SKM-1 (cell line): ENCODE data around the gene SH3RF2.
"Not testable (repeated sequence)": the region's sequence is repeated elsewhere in the genome, so short reads cannot be mapped to it uniquely, and the experiment has no call there.

Experiments used
- DNase-seq: peaks from one replicate; lab custom pipeline; 2025; ENCODE audit not compliant: unreplicated experiment; lab: John Stamatoyannopoulos, UW

SH3RF2 gene

GRCh38 chr5:146005264-146005663, 68.9 kb downstream of the SH3RF2 start:
- no peak for DNase-seq

GRCh38 chr5:146005723-146006122, 69.3 kb downstream of the SH3RF2 start:
- no peak for DNase-seq

GRCh38 chr5:146006470-146007190, 70.3 kb downstream of the SH3RF2 start:
- DNase-seq = peak; percentile 92

GRCh38 chr5:146007270-146007669, 70.9 kb downstream of the SH3RF2 start:
- peak; percentile 33 for DNase-seq

DNA sequence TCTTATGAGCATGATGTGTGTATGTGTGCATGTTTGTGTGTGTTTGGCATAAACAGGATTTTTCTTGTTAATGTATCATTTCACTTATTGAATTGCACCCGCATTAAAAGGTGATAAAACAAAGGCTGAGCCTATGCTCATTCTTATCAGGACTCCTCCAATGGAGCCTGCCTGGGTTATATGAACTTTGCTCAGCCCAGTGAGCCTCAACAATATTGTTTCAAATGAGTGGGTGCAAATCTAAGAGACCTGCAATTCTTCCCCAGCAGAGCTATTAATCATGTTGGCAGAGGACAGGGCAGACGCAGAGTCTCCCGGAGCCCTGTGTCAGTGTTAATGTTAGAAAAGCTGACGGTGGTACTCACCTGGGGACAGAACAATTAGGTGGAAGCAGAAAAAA, 71.6 kb downstream of the SH3RF2 start:
- no peak for DNase-seq

GRCh38 chr5:146009020-146009419, 72.6 kb downstream of the SH3RF2 start:
- DNase-seq = no peak

DNA sequence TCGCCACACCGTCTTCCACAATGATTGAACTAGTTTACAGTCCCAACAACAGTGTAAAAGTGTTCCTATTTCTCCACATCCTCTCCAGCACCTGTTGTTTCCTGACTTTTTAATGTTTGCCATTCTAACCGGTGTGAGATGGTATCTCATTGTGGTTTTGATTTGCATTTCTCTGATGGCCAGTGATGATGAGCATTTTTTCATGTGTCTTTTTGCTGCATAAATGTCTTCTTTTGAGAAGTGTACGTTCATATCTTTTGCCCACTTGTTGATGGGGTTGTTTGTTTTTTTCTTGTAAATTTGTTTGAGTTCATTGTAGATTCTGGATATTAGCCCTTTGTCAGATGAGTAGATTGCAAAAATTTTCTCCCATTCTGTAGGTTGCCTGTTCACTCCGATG, 74.1 kb downstream of the SH3RF2 start:
- DNase-seq = not testable (repeated sequence)

DNA sequence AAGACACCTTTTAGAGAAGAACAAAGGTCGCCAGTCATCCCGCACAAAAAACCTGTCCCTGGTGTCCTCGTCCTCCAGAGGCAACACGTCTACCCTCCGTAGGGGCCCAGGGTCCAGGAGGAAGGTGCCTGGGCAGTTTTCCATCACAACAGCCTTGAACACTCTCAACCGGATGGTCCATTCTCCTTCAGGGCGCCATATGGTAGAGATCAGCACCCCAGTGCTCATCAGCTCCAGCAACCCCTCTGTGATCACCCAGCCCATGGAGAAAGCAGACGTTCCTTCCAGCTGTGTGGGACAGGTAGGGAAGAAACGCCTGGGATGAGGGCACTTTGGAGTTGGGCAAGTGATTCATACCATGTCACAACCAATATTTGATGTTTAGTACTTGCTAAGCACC, 77.4 kb downstream of the SH3RF2 start:
- no peak for DNase-seq

- no peak for DNase-seq
These were observed 78.6 kb downstream of the SH3RF2 start for GRCh38 chr5:146015001-146015400.

- DNase-seq = no peak
These were observed 80.5 kb downstream of the SH3RF2 start for GRCh38 chr5:146016764-146017484.

DNA sequence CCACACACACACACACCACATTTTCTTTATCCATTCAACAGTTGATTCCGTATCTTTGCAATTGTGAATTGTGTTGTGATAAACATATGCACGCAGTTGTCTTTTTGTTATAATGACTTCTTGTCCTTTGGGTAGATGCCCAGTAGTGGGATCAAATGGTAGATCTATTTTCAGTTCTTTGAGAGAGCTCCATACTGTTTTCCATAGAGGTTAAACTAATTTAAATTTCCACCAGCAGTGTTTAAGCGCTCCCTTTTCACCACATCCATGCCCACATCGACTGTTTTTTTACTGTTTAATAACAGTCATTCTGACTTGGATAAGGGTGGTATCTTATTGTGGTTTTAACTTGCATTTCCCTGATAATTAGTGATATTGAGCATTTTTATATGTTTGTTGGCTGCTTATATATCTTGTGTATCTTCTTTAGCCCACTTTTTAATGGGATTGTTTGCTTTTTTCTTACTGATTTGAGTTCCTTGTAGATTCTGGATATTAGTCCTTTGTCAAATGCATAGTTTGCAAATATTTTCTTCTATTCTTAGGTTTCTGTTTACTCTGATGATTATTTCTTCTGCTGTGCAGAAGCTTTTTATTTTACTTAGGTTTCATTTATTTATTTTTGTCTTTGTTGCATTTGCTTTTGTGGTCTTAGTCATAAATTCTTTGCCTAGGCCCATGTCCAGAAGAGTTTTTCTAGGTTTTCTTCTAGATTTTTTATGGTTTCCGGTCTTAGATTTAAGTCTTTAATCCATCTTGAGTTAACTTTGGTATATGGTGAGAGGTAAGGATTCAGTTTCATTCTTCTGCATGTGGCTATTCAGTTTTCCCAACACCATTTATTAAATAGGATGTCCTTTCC, 82.4 kb downstream of the SH3RF2 start:
- DNase-seq = no peak

DNA sequence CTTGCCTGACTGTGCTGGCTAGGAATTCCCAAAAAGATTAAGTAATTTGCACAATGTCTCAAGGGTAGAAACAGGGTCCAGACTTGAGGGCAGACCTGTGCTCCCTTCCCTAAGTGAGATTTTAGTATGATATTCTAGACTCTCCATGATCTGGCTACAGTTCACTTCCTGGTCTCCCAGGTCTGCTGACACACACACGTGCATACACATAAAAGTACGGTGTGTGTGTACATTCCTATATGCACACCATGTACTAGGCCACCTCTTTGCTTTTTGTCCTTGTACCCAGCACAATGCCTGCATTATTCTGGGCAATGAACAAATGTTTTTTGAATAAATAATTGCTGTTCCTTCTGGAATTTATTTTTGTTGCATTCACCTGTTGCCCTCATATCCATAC, 83.7 kb downstream of the SH3RF2 start:
- DNase-seq = no peak

DNA sequence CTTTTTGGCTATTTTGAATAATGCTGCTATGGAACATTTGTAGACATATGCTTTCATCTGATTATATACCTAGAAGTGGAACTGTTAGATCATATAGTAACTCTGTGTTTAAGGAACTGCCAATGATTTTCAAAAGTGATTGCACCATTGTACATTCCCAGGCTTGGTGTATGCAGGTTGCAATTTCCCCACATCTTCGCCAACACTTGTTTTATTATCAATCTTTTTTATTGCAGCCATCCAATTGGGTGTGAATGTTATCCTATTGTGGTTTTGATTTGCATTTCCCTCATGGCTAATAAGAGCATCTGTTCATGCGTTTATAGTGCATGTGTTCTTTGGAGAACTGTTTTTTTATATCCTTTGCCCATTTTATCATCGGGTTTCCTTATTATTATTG, 87.7 kb downstream of the SH3RF2 start:
- DNase-seq = no peak

DNA sequence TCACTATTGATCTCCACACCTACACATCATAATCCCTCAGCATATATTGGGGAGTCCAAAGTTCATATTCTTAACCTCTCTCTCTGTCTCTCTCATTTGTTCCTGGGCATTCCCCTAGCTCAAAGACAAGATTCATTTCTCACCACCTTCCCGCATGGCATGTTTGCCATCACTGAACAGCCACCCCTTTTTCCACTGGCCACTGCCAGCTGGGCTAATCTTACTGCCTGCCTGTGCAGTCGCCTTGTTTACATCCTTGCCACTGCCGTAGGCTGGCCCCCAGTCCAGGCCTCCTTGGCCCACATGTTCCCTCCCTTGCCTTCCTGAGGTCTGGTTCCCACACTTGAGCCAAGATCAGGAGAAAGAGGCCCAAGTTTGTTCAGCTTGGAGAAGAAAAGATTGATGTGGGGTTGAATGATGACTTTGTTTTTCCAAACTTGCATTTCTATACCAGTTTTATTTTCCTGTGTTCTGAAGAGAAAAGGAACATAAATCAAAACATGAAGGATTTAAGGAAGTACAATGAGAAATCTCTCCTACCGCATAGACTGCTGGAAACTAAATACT, 88.8 kb downstream of the SH3RF2 start:
- DNase-seq = no peak

DNA sequence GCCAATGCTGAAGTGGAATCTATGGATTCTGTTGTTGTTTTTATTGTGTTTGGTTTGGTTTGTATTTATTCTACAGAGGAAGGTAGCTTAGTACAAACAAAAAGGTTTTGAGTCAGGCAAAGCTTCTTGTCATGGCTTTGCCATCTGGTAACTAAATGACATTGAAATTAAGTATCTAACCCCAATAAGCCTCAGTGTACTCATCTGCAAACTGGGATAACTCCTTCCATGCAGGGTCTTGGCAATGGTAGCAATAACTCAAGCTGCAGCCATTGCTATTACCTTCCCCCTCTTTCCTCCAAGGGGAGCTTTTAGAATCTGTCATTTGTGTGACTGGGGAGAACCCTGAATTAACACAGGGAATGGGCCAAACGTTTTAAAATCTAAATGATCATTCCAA, 89.3 kb downstream of the SH3RF2 start:
- no peak for DNase-seq

GRCh38 chr5:146026307-146027010, 90.1 kb downstream of the SH3RF2 start:
- DNase-seq = no peak

- DNase-seq = no peak
These were observed 91.4 kb downstream of the SH3RF2 start for GRCh38 chr5:146027751-146028150.

- DNase-seq = no peak
These were observed 96.5 kb downstream of the SH3RF2 start for GRCh38 chr5:146032911-146033310.

DNA sequence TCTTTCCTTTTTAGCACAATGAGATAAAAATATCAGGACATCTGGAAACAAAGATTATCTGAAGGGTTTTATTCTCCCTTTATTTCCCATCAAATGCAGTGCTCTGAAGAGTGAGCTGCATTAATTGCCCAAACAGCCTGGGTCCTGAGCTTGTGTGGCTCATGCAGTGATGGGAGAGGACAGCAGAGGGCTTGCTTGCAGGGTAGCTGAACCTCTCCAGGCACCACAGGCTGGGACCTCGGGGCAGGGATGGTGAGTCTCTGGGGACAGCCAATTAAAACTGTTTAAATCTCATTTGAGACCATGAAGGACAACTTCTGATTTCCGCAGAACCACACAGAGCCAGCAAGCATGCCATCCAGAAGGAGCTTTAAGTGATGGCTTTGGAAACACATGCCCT, 97.7 kb downstream of the SH3RF2 start:
- no peak for DNase-seq

DNA sequence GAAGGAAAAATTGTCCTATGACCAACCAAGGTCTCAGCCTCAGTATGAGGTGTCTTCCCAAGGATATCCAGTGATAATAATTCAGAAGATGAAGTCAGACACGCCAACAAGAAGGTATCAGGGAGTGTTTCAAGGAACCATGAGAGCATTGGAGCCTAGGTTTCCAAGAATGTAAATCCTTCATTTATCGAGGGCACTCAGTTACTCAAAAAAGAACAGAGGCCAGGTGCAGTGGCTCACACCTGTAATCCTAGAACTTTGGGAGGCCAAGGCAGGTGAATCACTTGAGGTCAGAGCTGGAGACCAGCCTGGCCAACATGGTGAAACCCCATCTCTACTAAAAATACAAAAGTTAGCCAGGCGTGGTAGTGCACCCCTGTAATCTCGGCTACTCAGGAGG, 98.2 kb downstream of the SH3RF2 start:
- DNase-seq = no peak

- DNase-seq = no peak
These were observed 103.0 kb downstream of the SH3RF2 start for GRCh38 chr5:146039420-146039819.
